B cell (primary cell): ENCODE measurements around the gene WDR83.

ENCODE experiments used
- EZH2 ChIP-seq: IDR thresholded peaks from 2 replicates; pipeline ENCODE4 v1.6.1; 2012; ENCODE audit warnings: borderline replicate concordance, low read depth, mild to moderate bottlenecking, moderate library complexity, low read length; ENCODE audit not compliant: insufficient read depth, poor library complexity, severe bottlenecking
- TF ChIP-seq, protein P1 (sequence below): fragments of 200-600 bp; IDR thresholded peaks from one replicate; pipeline ENCODE4 v1.8.0; 2022; ENCODE audit warnings: antibody characterized with exemption, mild to moderate bottlenecking

- TF ChIP-seq, protein P1, sequence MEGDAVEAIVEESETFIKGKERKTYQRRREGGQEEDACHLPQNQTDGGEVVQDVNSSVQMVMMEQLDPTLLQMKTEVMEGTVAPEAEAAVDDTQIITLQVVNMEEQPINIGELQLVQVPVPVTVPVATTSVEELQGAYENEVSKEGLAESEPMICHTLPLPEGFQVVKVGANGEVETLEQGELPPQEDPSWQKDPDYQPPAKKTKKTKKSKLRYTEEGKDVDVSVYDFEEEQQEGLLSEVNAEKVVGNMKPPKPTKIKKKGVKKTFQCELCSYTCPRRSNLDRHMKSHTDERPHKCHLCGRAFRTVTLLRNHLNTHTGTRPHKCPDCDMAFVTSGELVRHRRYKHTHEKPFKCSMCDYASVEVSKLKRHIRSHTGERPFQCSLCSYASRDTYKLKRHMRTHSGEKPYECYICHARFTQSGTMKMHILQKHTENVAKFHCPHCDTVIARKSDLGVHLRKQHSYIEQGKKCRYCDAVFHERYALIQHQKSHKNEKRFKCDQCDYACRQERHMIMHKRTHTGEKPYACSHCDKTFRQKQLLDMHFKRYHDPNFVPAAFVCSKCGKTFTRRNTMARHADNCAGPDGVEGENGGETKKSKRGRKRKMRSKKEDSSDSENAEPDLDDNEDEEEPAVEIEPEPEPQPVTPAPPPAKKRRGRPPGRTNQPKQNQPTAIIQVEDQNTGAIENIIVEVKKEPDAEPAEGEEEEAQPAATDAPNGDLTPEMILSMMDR: no peak
- no peak for TF ChIP-seq EZH2
Observed at GRCh38 chr19:12665671-12666264, 839 bp upstream of the WDR83 start.
